ENCODE measurements around the gene NFIC.

DNA sequence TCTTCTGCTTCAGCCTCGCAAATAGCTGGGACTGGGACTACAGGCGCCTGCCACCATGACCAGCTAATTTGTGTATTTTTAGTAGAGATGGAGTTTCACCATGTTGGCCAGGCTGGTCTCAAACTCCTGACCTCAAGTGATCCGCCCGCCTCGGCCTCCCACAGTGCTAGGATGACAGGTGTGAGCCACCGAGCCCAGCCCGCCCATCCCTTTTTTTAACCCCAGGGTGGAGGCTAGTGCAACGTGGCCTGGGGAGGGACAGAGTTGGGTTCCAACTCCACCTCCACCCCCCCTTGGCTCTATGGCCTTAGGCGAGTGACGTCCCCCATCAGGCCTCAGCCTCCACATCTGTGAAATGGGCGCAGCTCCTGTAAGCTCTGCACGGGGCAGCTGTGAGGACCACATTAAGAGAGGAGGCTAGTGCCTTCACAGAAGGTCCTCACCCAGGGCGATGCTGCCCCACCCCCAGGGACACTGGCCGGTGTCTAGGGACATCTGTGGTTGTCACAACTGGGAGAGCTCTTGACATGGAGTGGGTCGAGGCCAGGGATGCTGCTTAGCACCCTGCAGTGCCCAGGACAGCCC, 76.2 kb downstream of the NFIC start:
- TF ChIP-seq POLR2A (IDR thresholded peaks at IDR 0.05) (no peak), POLR2AphosphoS5 (IDR thresholded peaks at IDR 0.05) (no peak), CTCF (IDR thresholded peaks at IDR 0.05) (no peak)

Measured in upper lobe of left lung (tissue), 4 donors.